GM12878 (cell line): Measurements from ENCODE around the gene ATF6B. TPM values are rescaled to one million over a fixed set of nuclear protein-coding genes. Genes with fewer than 3 reads are reported as not detected.

Source experiments
- ATAC-seq: fragments of 200-7000 bp; cut with Tn5 transposase; 3 replicates; pipeline ENCODE4 v1.9.1; 2020; ENCODE audit warnings: mild to moderate bottlenecking, moderate library complexity
- BruUV-seq: library from RNA; stranded (reverse); fragments of 400-500 nt; replicated peaks from 2 replicates; lab custom pipeline; 2021; lab: Mats Ljungman, UMichigan
- CTCF ChIA-PET: fragments of 300-600 bp; sonication (Branson Sonifier 250); formaldehyde crosslinking; extraction: SDS; loops from one replicate; lab custom pipeline; 2021; ENCODE audit warnings: inconsistent platforms; lab: Yijun Ruan, JAX
- POLR2A ChIA-PET: fragments of 350-600 bp; formaldehyde crosslinking; extraction: SDS; loops from one replicate; lab custom pipeline; 2021; ENCODE audit warnings: inconsistent platforms; lab: Charles Lee
- RAD21 ChIA-PET: fragments of 300-600 bp; sonication (Branson Sonifier 250); formaldehyde crosslinking; loops from one replicate; lab custom pipeline; 2023; ENCODE audit warnings: antibody characterized with exemption; ENCODE audit not compliant: unreplicated experiment; lab: Charles Lee
- SMC1A ChIA-PET: fragments of 300-600 bp; sonication (Branson Sonifier 250); formaldehyde crosslinking; loops from one replicate; lab custom pipeline; 2023; ENCODE audit not compliant: unreplicated experiment, uncharacterized antibody; lab: Charles Lee
- DNase-seq: peaks from one replicate; pipeline ENCODE4 v3.0.0-alpha.2; 2011; ENCODE audit warnings: low read depth, low spot score
- FAIRE-seq: peaks from 3 replicates; lab custom pipeline; 2011; peaks lifted over from hg19 to GRCh38; lab: Jason Lieb, UNC
- H2AFZ ChIP-seq: 2 replicates; pipeline ENCODE4 v1.6.0; 2011; ENCODE audit warnings: low read depth, low read length, control low read depth; ENCODE audit not compliant: control insufficient read depth
- H3K27ac ChIP-seq: 2 replicates; pipeline ENCODE4 v1.5.1; 2011; ENCODE audit warnings: control low read depth; ENCODE audit not compliant: control insufficient read depth, insufficient read depth
- H3K27me3 ChIP-seq, 2 experiments: replicated peaks in 1 of 2; 2 replicates each; pipeline versions ENCODE4 v1.6.0 to v1.6.1; 2011; ENCODE audit warnings: low read length in 1 of 2; ENCODE audit not compliant: control insufficient read depth in 2 of 2, insufficient read depth in 2 of 2
- H3K36me3 ChIP-seq, 2 experiments: 2 replicates each; pipeline ENCODE4 v1.5.1; 2011; ENCODE audit warnings: low read length in 1 of 2; ENCODE audit not compliant: control insufficient read depth in 2 of 2, insufficient read depth in 2 of 2
- H3K4me1 ChIP-seq: 2 replicates; pipeline ENCODE4 v1.6.1; 2011; ENCODE audit warnings: mild to moderate bottlenecking, low read length, moderate library complexity, mixed read lengths; ENCODE audit not compliant: control insufficient read depth, insufficient read depth
- H3K4me2 ChIP-seq: 2 replicates; pipeline ENCODE4 v1.6.0; 2011; ENCODE audit warnings: control low read depth; ENCODE audit not compliant: control insufficient read depth, insufficient read depth
- H3K4me3 ChIP-seq: fragments of 200-600 bp; sonication (generic); 2 replicates; pipeline ENCODE4 v1.5.1; 2016
- H3K79me2 ChIP-seq: 2 replicates; pipeline ENCODE4 v1.6.0; 2011; ENCODE audit warnings: low read length; ENCODE audit not compliant: control insufficient read depth, insufficient read depth
- H3K9ac ChIP-seq: 2 replicates; pipeline ENCODE4 v1.8.0; 2011; ENCODE audit warnings: low read length, control low read depth, mixed read lengths; ENCODE audit not compliant: control insufficient read depth, insufficient read depth
- H3K9me3 ChIP-seq: replicated peaks from 3 replicates; pipeline ENCODE4 v1.5.1; 2011; ENCODE audit warnings: mild to moderate bottlenecking, low read length; ENCODE audit not compliant: control insufficient read depth, insufficient read depth
- H4K20me1 ChIP-seq: 2 replicates; pipeline ENCODE4 v1.6.0; 2011; ENCODE audit not compliant: control insufficient read depth, insufficient read depth
- DPF2 ChIP-seq: fragments of 450-650 bp; IDR thresholded peaks from 2 replicates; pipeline ENCODE4 v1.6.1; 2017; ENCODE audit warnings: mild to moderate bottlenecking
- EZH2 ChIP-seq: IDR thresholded peaks from 2 replicates; pipeline ENCODE4 v1.6.1; 2012; ENCODE audit warnings: low read depth, mild to moderate bottlenecking, control low read depth, inconsistent platforms, low read length, borderline replicate concordance; ENCODE audit not compliant: control insufficient read depth
- GATAD2B ChIP-seq: fragments of 450-650 bp; conservative IDR thresholded peaks from 2 replicates; pipeline ENCODE4 v1.6.1; 2017; ENCODE audit warnings: low read depth, mild to moderate bottlenecking, moderate library complexity
- HDAC6 ChIP-seq: fragments of 200-600 bp; sonication (generic); IDR thresholded peaks from one replicate; pipeline ENCODE4 v1.8.0; 2017; ENCODE audit warnings: antibody characterized with exemption; ENCODE audit not compliant: unreplicated experiment
- MEF2B ChIP-seq: fragments of 450-650 bp; IDR thresholded peaks from 2 replicates; pipeline ENCODE4 v1.6.1; 2018; ENCODE audit warnings: mild to moderate bottlenecking, moderate library complexity; ENCODE audit not compliant: partially characterized antibody, poor library complexity, severe bottlenecking
- NR2F1 ChIP-seq: fragments of 450-650 bp; conservative IDR thresholded peaks from 2 replicates; pipeline ENCODE4 v1.6.1; 2017; ENCODE audit warnings: mild to moderate bottlenecking
- POLR2A ChIP-seq: IDR thresholded peaks from 2 replicates; pipeline ENCODE4 v1.6.1; 2011; ENCODE audit warnings: low read depth, mild to moderate bottlenecking, low read length
- SUZ12 ChIP-seq: fragments of 200-600 bp; sonication (generic); IDR thresholded peaks from one replicate; pipeline ENCODE4 v1.6.1; 2018; ENCODE audit warnings: antibody characterized with exemption, mild to moderate bottlenecking; ENCODE audit not compliant: unreplicated experiment
- TARDBP ChIP-seq: IDR thresholded peaks from 2 replicates; pipeline ENCODE4 v1.6.1; 2016; ENCODE audit warnings: borderline replicate concordance
- WGBS: methylation state at CpG from one replicate; pipeline ENCODE4 v1.1.6; 2016; ENCODE audit warnings: low lambda C conversion rate; ENCODE audit not compliant: insufficient replicate concordance, insufficient coverage; ENCODE audit errors: missing lambda C conversion rate; 5-methylcytosine and 5-hydroxymethylcytosine counted together
- in situ Hi-C: fragments of 300-500 bp; cut with MboI; formaldehyde crosslinking; loops from 9 replicates; pipeline ENCODE4 v1.14.3; 2018; ENCODE audit warnings: mixed read lengths
- intact Hi-C: fragments of 100-400 bp; cut with micrococcal nuclease; formaldehyde crosslinking; loops from one replicate; pipeline ENCODE4 v1.14.2; 2022; ENCODE audit not compliant: unreplicated experiment
- polyA plus RNA-seq, 11 experiments: library from polyadenylated mRNA; depleted of rRNA in 4 of 11; unstranded in 6 of 11; stranded (reverse) in 5 of 11; fragments of >200 nt; fragmentation: Nextera tagmentation in 4 of 11; fragmentation: Illumina TruSeq in 1 of 11; extraction: Ambion mirVana in 4 of 11; extraction: Trizol in 1 of 11; gene quantifications; 1 replicate in 1 of 11; 2 replicates in 10 of 11; pipeline versions ENCODE4 v1.2.1 to v1.2.3, GENCODE V29; 2011 to 2016; ENCODE audit warnings: inconsistent platforms in 2 of 11, missing spikeins in 2 of 11, low read depth in 1 of 11
- total RNA-seq, 4 experiments: library from RNA; depleted of rRNA in 3 of 4; stranded (reverse); fragments of >200 nt in 3 of 4; fragmentation: Illumina TruSeq in 1 of 4; extraction: Trizol in 1 of 4; gene quantifications; 2 replicates each; pipeline versions ENCODE4 v1.2.1 to v1.2.3, GENCODE V29; 2013 to 2021
- TF ChIP-seq, protein P1 (sequence below): fragments of 450-650 bp; IDR thresholded peaks from 2 replicates; pipeline ENCODE4 v1.6.1; 2017; ENCODE audit warnings: low read depth, mild to moderate bottlenecking, moderate library complexity

Gene ATF6B
- total and polyA plus RNA-seq, 10 of the 15 experiments (the other 5 are each of a cell fraction or from before 2014, with no cell fraction given) = 13.6 to 83.9 (median 44.0) TPM

DNA sequence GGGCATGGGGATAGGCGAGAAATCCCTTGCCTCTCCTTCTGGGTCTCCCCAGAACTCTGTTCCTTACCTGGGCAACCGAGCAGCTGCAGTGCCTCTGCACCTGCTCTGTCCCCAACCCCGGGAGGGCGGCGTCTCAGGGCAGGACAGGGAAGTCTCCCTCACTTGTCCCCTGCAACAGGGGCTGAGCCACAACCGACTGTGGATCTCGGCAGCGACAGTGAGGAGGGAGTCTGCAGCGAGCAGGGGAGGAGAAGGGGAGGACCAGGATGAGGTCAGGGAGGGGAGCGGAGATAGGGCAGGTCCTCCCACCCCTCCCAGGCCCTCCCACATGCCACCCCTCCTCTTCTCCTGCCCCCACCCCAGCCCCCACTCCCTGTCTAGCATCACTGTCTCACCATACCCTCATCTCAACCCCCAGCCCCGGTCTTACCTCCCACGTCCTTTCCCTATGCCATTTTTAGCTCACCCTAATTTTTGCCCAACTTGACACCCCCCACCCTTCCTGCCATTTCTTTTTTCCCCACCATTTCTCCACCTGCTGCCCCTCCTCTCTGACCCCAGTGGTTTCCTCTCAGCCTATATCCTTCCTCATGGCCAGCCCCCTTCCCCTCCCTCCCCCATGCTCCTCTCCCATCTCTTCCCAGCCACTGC, 18.8 kb downstream of the ATF6B start, which contains the start of gene TNXB:
Gene TNXB (minus strand): TSS at position 225 of the 651 bp plus-strand sequence. CDS start 11,140 bp downstream, outside the sequence.
- ChIA-PET CTCF (interaction anchor here (2.4 kb wide), 1 partner anchor 9 kb away, joined by 6 read pairs; no protein-coding TSS in a partner anchor), POLR2A (interaction anchor here (1.1 kb wide), 1 partner anchor 86 kb away, joined by 5 read pairs; no protein-coding TSS in a partner anchor)
- Histone ChIP-seq H4K20me1 (no peaks in the 10 kb centered on the region), H3K4me2 (no peak within 1 kb of the TSS), H3K9me3 (no peaks in the 10 kb centered on the region), H2AFZ (no peak within 1 kb of the TSS)
- no peak for TF ChIP-seq SUZ12
- TF ChIP-seq GATAD2B = no peak
- no peak for TF ChIP-seq HDAC6
- peak; percentile 61 for TF ChIP-seq POLR2A
- TF ChIP-seq, all 136 proteins: peak for 1
- ChIA-PET SMC1A (no interaction called here), RAD21 (no interaction called here)
- intact Hi-C loops (no loop called here), in situ Hi-C loops (no loop called here)
- 0% methylated on average over 8 of the region's 12 CpGs for WGBS
- no peak for DNase-seq
- no peaks in the 10 kb centered on the region for H3K4me1 ChIP-seq
- H3K9ac ChIP-seq = no peak within 1 kb of the TSS
- no peak within 1 kb of the TSS for H3K27ac ChIP-seq
- no peak within 1 kb of the TSS for H3K4me3 ChIP-seq
- no TSS peak for BruUV-seq
- ATAC-seq = no peak
- no peaks in the 10 kb centered on the region for H3K36me3 ChIP-seq
- H3K27me3 ChIP-seq = peaks cover 0 to under 1% of the 10 kb centered on the region in 2 experiments; a peak in 2 of 4 replicates
- FAIRE-seq = no peak
- no peaks in the 10 kb centered on the region for H3K79me2 ChIP-seq

DNA sequence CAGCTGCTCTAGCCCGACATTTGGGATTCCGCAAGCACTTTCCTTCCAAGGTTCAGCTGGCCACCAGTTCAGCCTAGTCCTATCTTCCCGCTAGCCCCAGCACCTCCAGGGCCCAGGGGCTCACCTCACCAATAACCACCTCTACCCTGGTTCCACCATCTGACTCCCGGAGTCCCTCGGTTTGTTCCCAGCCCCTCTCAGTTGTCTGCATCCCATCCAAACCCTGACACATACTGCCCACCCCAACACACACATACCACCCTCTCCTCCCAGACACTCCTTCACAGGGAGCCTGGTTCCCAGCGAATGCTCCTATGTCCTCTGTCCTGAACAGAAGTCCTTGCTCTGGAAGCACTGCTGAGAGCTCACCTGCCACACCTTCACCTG, 19.3 kb downstream of the ATF6B start:
- no peaks in the 10 kb centered on the region for H3K36me3 ChIP-seq
- no peak overlapping the region for H3K27ac ChIP-seq
- H3K4me3 ChIP-seq = no peak overlapping the region
- no peak overlapping the region for H2AFZ ChIP-seq
- WGBS = 70% methylated on average over 6 of the region's 6 CpGs
- H3K9me3 ChIP-seq = no peaks in the 10 kb centered on the region
- ATAC-seq (no peak), DNase-seq (no peak), FAIRE-seq (no peak)
- H3K4me2 ChIP-seq = no peak overlapping the region
- ChIA-PET RAD21 (no interaction called here), POLR2A (interaction anchor here (1.1 kb wide), 1 partner anchor 87 kb away, joined by 5 read pairs; no protein-coding TSS in a partner anchor), CTCF (interaction anchor here (2.4 kb wide), 1 partner anchor 10 kb away, joined by 6 read pairs; no protein-coding TSS in a partner anchor), SMC1A (no interaction called here)
- no TSS peak for BruUV-seq
- intact Hi-C loops (no loop called here), in situ Hi-C loops (no loop called here)
- no peaks in the 10 kb centered on the region for H3K4me1 ChIP-seq
- H3K27me3 ChIP-seq = peaks cover 0 to 4% of the 10 kb centered on the region in 2 experiments; a peak in 2 of 4 replicates
- H3K9ac ChIP-seq = no peak overlapping the region
- TF ChIP-seq MEF2B = no peak
- TF ChIP-seq DPF2 = no peak
- TF ChIP-seq TARDBP = no peak
- TF ChIP-seq NR2F1 = no peak
- TF ChIP-seq, protein P1, sequence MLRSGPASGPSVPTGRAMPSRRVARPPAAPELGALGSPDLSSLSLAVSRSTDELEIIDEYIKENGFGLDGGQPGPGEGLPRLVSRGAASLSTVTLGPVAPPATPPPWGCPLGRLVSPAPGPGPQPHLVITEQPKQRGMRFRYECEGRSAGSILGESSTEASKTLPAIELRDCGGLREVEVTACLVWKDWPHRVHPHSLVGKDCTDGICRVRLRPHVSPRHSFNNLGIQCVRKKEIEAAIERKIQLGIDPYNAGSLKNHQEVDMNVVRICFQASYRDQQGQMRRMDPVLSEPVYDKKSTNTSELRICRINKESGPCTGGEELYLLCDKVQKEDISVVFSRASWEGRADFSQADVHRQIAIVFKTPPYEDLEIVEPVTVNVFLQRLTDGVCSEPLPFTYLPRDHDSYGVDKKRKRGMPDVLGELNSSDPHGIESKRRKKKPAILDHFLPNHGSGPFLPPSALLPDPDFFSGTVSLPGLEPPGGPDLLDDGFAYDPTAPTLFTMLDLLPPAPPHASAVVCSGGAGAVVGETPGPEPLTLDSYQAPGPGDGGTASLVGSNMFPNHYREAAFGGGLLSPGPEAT = no peak
- TF ChIP-seq POLR2A = peak; percentile 72
- no peak for TF ChIP-seq EZH2
- H4K20me1 ChIP-seq = no peaks in the 10 kb centered on the region
- no peaks in the 10 kb centered on the region for H3K79me2 ChIP-seq
